Measurements from ENCODE around the gene AQP2. TPM values are rescaled to one million over a fixed set of nuclear protein-coding genes. Genes with fewer than 3 reads are reported as not detected.

AQP2 gene
- total and polyA plus RNA-seq, 2 of the 4 experiments (the other 2 are of a cell fraction), result not detected

GRCh38 chr12:49936925-49937324 lies 13.6 kb upstream of the AQP2 start:
- Histone ChIP-seq H2AK5ac (ENCODE audit: low read depth, low read length) (no peak overlapping the region), H4K5ac (ENCODE audit: low read depth, low read length) (no peak overlapping the region), H3K4me1 (ENCODE audit: control insufficient read depth, insufficient read depth, low read length) (peaks cover 2% of the 10 kb centered on the region; the same call in 1 of the 2 replicates), H4K91ac (ENCODE audit: insufficient read depth, low read depth, low read length) (no peak overlapping the region), H3K56ac (ENCODE audit: extremely low read depth, insufficient read depth, low read length) (no peak overlapping the region), H3K18ac (ENCODE audit: low read depth, low read length) (no peak overlapping the region), H2BK120ac (ENCODE audit: low read depth, low read length) (no peak overlapping the region), H3K23ac (ENCODE audit: low read depth, low read length) (no peak overlapping the region), H3K79me1 (ENCODE audit: low read depth in 1 of 2, low read length in 2 of 2) (no peaks in the 10 kb centered on the region), H3K4me2 (ENCODE audit: low read depth, low read length) (no peak overlapping the region), H3K27ac (ENCODE audit: insufficient read depth, low read length) (no peak overlapping the region), H2AFZ (replicated peaks; ENCODE audit: low read length, poor library complexity) (no peak overlapping the region), H3K27me3 (ENCODE audit: control insufficient read depth, insufficient read depth, low read length) (no peaks in the 10 kb centered on the region), H3K9me1 (ENCODE audit: insufficient read depth, low read length) (no peaks in the 10 kb centered on the region), H4K20me1 (ENCODE audit: insufficient read depth, low read length) (no peaks in the 10 kb centered on the region), H4K8ac (ENCODE audit: low read depth in 2 of 2, low read length in 2 of 2) (no peak overlapping the region), H3K14ac (replicated peaks; ENCODE audit: low read depth, low read length) (no peak overlapping the region), H2AK9ac (replicated peaks; ENCODE audit: low read depth, low read length, poor library complexity) (no peak overlapping the region), H3K4me3 (ENCODE audit: insufficient read depth, low read depth, low read length) (no peak overlapping the region), H3K4ac (ENCODE audit: low read depth, low read length) (no peak overlapping the region), H2BK20ac (ENCODE audit: low read depth, low read length) (no peak overlapping the region), H2BK5ac (ENCODE audit: low read depth, low read length, poor library complexity, severe bottlenecking) (no peak overlapping the region), H3K9ac (ENCODE audit: low read depth, low read length) (no peak overlapping the region), H2BK15ac (ENCODE audit: low read depth, low read length) (no peak overlapping the region), H3K36me3 (ENCODE audit: control insufficient read depth, insufficient read depth, low read length) (no peaks in the 10 kb centered on the region), H3K9me3 (ENCODE audit: control insufficient read depth, insufficient read depth, low read length) (no peaks in the 10 kb centered on the region)
- DNase-seq, result no peak
- ChIA-PET POLR2A (ENCODE audit: unreplicated experiment) (no interaction called here), CTCF (interaction anchor here (0.8 to 3.2 kb wide), 2 partner anchors 9 to 182 kb away, joined by 3 to 15 read pairs; no protein-coding TSS in a partner anchor)
- ATAC-seq (ENCODE audit: low read depth), result no peak
- no CpG with 5 or more reads among the region's 3 CpGs for WGBS, 2 experiments (ENCODE audit: extremely low coverage in 2 of 2, insufficient read length in 1 of 2)
- TF ChIP-seq NFE2L2 (IDR thresholded peaks at IDR 0.05; ENCODE audit: low read depth, low read length), result no peak
- peak; percentile 80 for TF ChIP-seq CEBPB (IDR thresholded peaks at IDR 0.05; ENCODE audit: low read depth, low read length)
- in situ Hi-C loops (cut with MboI; ENCODE audit: low sequenced_read_pairs) (no loop called here), intact Hi-C loops (cut with micrococcal nuclease) (no loop called here), dilution Hi-C loops (cut with HindIII; ENCODE audit: low sequenced_read_pairs, unreplicated experiment) (no loop called here)
- no TSS peak for BruUV-seq (replicated peaks)

All from IMR-90 (cell line).